K562 (cell line): ENCODE results near the gene TMED4. TPM values are rescaled to one million over a fixed set of nuclear protein-coding genes. Genes with fewer than 3 reads are reported as not detected.

ENCODE experiments used
- ESRRA ChIP-seq: fragments of 450-650 bp; IDR thresholded peaks from 2 replicates; pipeline ENCODE4 v1.6.1; 2014; ENCODE audit warnings: low read depth, mild to moderate bottlenecking, moderate library complexity, borderline replicate concordance
- FOXK2 ChIP-seq, 2 experiments: fragments of 450-650 bp; IDR thresholded peaks in 1 of 2; conservative IDR thresholded peaks in 1 of 2; 2 replicates each; pipeline ENCODE4 v1.6.1; 2016; ENCODE audit warnings: low read depth in 2 of 2, mild to moderate bottlenecking in 1 of 2
- MNT ChIP-seq, 2 experiments: fragments of 450-650 bp; conservative IDR thresholded peaks; 2 replicates each; pipeline ENCODE4 v1.6.1; 2017; ENCODE audit warnings: mild to moderate bottlenecking in 2 of 2, moderate library complexity in 2 of 2
- TFAP4 ChIP-seq: sonication (generic); formaldehyde crosslinking; IDR thresholded peaks from 2 replicates; pipeline ENCODE4 v1.8.0; 2022; ENCODE audit warnings: missing genetic modification reagents, mild to moderate bottlenecking, moderate library complexity, borderline replicate concordance
- ZBED1 ChIP-seq: IDR thresholded peaks from 2 replicates; pipeline ENCODE4 v1.6.1; 2014
- ZKSCAN1 ChIP-seq: fragments of 150-350 bp; IDR thresholded peaks from 2 replicates; pipeline ENCODE4 v1.6.1; 2016; ENCODE audit warnings: low read depth, low read length
- ZNF586 ChIP-seq: fragments of 450-650 bp; formaldehyde crosslinking; conservative IDR thresholded peaks from 2 replicates; pipeline ENCODE4 v1.4.0; 2020; ENCODE audit warnings: mild to moderate bottlenecking, moderate library complexity
- ZNF75A ChIP-seq: fragments of 450-650 bp; formaldehyde crosslinking; IDR thresholded peaks from 2 replicates; pipeline ENCODE4 v1.4.0; 2020; ENCODE audit warnings: mild to moderate bottlenecking
- polyA plus RNA-seq, 8 experiments: library from polyadenylated mRNA; depleted of rRNA in 4 of 8; stranded (reverse) in 5 of 8; unstranded in 3 of 8; fragments of >200 nt; fragmentation: Nextera tagmentation in 2 of 8; fragmentation: Illumina TruSeq in 1 of 8; extraction: Ambion mirVana in 2 of 8; extraction: Trizol in 1 of 8; gene quantifications; 2 replicates each; pipeline versions ENCODE4 v1.2.1 to v1.2.3, GENCODE V29; 2011 to 2014; ENCODE audit warnings: inconsistent platforms in 1 of 8, missing spikeins in 1 of 8
- total RNA-seq, 7 experiments: library from RNA; depleted of rRNA in 6 of 7; stranded (reverse); fragments of >200 nt in 6 of 7; fragmentation: Illumina TruSeq in 2 of 7; extraction: Trizol in 2 of 7; gene quantifications; 2 replicates each; pipeline versions ENCODE4 v1.2.1 to v1.2.3, GENCODE V29; 2011 to 2021; ENCODE audit warnings: low replicate concordance in 1 of 7
- TF ChIP-seq, protein P1 (sequence below): fragments of 250-450 bp; sonication (Bioruptor Pico); IDR thresholded peaks from 2 replicates; pipeline ENCODE4 v1.5.0; 2021
- TF ChIP-seq, protein P2 (sequence below): fragments of 450-650 bp; IDR thresholded peaks from 2 replicates; pipeline ENCODE4 v1.6.1; 2017; ENCODE audit warnings: antibody characterized with exemption, mild to moderate bottlenecking

TMED4 gene
- total and polyA plus RNA-seq, 9 of the 15 experiments (the other 6 are each of a cell fraction or from before 2014, with no cell fraction given): 20.3 to 64.0 (median 42.1) TPM

DNA sequence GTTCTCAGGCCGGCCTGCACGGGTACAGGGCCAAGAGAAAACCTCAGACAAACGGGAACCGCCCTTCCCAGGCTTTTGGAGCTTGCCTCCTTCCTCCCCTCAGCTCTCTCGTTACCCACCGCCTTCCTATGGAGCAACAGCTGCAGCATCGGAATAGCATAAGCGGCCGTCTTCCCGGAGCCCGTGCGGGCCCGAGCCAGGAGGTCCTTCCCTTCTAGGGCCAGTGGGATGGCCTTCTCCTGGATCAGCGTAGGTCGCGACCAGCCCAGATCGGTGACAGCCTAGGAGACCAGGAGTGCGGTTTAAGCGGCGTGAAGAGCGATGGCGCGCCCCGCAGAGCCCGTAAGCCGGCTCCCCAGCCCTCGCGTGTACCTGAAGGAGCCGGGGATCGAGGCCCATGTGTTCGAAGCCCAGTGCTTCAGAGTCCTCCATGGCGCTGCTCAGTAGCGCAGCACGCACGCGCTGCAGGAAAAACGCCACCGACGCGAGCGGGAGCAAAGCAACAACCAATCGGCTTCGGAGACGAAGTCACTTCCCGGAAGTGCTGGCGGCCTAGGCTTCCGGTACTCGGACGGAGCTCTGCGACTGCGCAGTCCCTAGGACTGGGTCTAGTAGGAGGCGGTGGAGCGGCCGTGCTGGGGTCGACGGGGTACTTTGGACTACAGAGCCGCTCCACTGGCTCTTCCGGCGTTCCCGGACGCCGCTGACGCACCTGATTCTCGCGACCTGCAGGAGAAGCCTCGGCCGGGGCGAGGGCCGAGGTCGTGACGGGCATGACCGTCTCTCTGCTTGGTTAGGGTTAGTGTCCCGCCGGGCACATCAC is 8.4 kb downstream of the TMED4 start, which contains the start of gene DDX56 (continued):
- TF ChIP-seq FOXK2 (conservative IDR thresholded peaks at IDR 0.05 in 1 of 2, IDR thresholded peaks at IDR 0.05 in 1 of 2; ENCODE audit: low read depth in 2 of 2) (peak; percentile 84 to 89; a peak in 2 of 4 replicates), ZNF586 (CRISPR knock-in tag) (no peak), ZNF75A (CRISPR knock-in tag) (no peak), ZKSCAN1 (peak; percentile 47; the same call in 1 of the 2 replicates), ESRRA (peak; percentile 37; the same call in 1 of the 2 replicates), ZBED1 (0 out of 2 replicates have a peak, but pooled peaks have one; percentile 59), TFAP4 (peak; percentile 80), MNT (conservative IDR thresholded peaks at IDR 0.05) (peak; percentile 86 to 93)
- TF ChIP-seq, protein P1, sequence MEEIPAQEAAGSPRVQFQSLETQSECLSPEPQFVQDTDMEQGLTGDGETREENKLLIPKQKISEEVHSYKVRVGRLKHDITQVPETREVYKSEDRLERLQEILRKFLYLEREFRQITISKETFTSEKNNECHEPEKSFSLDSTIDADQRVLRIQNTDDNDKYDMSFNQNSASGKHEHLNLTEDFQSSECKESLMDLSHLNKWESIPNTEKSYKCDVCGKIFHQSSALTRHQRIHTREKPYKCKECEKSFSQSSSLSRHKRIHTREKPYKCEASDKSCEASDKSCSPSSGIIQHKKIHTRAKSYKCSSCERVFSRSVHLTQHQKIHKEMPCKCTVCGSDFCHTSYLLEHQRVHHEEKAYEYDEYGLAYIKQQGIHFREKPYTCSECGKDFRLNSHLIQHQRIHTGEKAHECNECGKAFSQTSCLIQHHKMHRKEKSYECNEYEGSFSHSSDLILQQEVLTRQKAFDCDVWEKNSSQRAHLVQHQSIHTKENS (CRISPR knock-in tag): no peak
- TF ChIP-seq, protein P2, sequence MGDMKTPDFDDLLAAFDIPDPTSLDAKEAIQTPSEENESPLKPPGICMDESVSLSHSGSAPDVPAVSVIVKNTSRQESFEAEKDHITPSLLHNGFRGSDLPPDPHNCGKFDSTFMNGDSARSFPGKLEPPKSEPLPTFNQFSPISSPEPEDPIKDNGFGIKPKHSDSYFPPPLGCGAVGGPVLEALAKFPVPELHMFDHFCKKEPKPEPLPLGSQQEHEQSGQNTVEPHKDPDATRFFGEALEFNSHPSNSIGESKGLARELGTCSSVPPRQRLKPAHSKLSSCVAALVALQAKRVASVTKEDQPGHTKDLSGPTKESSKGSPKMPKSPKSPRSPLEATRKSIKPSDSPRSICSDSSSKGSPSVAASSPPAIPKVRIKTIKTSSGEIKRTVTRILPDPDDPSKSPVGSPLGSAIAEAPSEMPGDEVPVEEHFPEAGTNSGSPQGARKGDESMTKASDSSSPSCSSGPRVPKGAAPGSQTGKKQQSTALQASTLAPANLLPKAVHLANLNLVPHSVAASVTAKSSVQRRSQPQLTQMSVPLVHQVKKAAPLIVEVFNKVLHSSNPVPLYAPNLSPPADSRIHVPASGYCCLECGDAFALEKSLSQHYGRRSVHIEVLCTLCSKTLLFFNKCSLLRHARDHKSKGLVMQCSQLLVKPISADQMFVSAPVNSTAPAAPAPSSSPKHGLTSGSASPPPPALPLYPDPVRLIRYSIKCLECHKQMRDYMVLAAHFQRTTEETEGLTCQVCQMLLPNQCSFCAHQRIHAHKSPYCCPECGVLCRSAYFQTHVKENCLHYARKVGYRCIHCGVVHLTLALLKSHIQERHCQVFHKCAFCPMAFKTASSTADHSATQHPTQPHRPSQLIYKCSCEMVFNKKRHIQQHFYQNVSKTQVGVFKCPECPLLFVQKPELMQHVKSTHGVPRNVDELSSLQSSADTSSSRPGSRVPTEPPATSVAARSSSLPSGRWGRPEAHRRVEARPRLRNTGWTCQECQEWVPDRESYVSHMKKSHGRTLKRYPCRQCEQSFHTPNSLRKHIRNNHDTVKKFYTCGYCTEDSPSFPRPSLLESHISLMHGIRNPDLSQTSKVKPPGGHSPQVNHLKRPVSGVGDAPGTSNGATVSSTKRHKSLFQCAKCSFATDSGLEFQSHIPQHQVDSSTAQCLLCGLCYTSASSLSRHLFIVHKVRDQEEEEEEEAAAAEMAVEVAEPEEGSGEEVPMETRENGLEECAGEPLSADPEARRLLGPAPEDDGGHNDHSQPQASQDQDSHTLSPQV: peak; percentile 85; the same call in 1 of the 2 replicates
